Measurements from ENCODE around the gene RASSF9. TPM values are rescaled to one million over a fixed set of nuclear protein-coding genes. Genes with fewer than 3 reads are reported as not detected.

Gene RASSF9
- total RNA-seq, 3 donors from 2014 or later: 2.2 to 2.9 (median 2.9) TPM

- Histone ChIP-seq H3K4me3 (no peak overlapping the region), H3K27ac (no peak overlapping the region), H3K27me3 (no peaks in the 10 kb centered on the region), H3K4me1 (no peaks in the 10 kb centered on the region), H3K36me3 (no peaks in the 10 kb centered on the region), H3K9me3 (no peaks in the 10 kb centered on the region)
- DNase-seq (ENCODE audit: low spot score in 2 of 2): no peak
- TF ChIP-seq POLR2AphosphoS5 (IDR thresholded peaks at IDR 0.05): no peak
- TF ChIP-seq CTCF (IDR thresholded peaks at IDR 0.05): no peak
- no peak for TF ChIP-seq POLR2A (IDR thresholded peaks at IDR 0.05)
- intact Hi-C loops (cut with DNase I; ENCODE audit: low total_unique reads): no loop called here
Measured at GRCh38 chr12:85779768-85780167, 56.4 kb downstream of the RASSF9 start.

- Histone ChIP-seq H3K36me3 (no peaks in the 10 kb centered on the region), H3K9me3 (no peaks in the 10 kb centered on the region), H3K4me3 (no peak overlapping the region), H3K4me1 (no peaks in the 10 kb centered on the region), H3K27ac (no peak overlapping the region), H3K27me3 (no peaks in the 10 kb centered on the region)
- no peak for TF ChIP-seq CTCF (IDR thresholded peaks at IDR 0.05)
- no peak for TF ChIP-seq POLR2AphosphoS5 (IDR thresholded peaks at IDR 0.05)
- no peak for TF ChIP-seq POLR2A (IDR thresholded peaks at IDR 0.05)
- intact Hi-C loops (cut with DNase I; ENCODE audit: low total_unique reads): no loop called here
- DNase-seq (ENCODE audit: low spot score in 2 of 2): no peak
Measured at GRCh38 chr12:85775091-85775490, 61.1 kb downstream of the RASSF9 start.

- intact Hi-C loops (cut with DNase I; ENCODE audit: low total_unique reads): no loop called here
- no peak overlapping the region for H3K4me3 ChIP-seq
- no peaks in the 10 kb centered on the region for H3K27me3 ChIP-seq
- DNase-seq (ENCODE audit: low spot score in 2 of 2): no peak
- TF ChIP-seq POLR2A (IDR thresholded peaks at IDR 0.05): no peak
- TF ChIP-seq CTCF (IDR thresholded peaks at IDR 0.05): no peak
- TF ChIP-seq POLR2AphosphoS5 (IDR thresholded peaks at IDR 0.05): no peak
- H3K27ac ChIP-seq: no peak overlapping the region
- no peaks in the 10 kb centered on the region for H3K4me1 ChIP-seq
- H3K9me3 ChIP-seq: no peaks in the 10 kb centered on the region
- no peaks in the 10 kb centered on the region for H3K36me3 ChIP-seq
Measured at GRCh38 chr12:85765453-85765869, 70.7 kb downstream of the RASSF9 start.

- no peak for DNase-seq (ENCODE audit: low spot score in 2 of 2)
- intact Hi-C loops (cut with DNase I; ENCODE audit: low total_unique reads): no loop called here
- H3K4me3 ChIP-seq: no peak overlapping the region
- no peak for TF ChIP-seq POLR2A (IDR thresholded peaks at IDR 0.05)
- TF ChIP-seq POLR2AphosphoS5 (IDR thresholded peaks at IDR 0.05): no peak
- TF ChIP-seq CTCF (IDR thresholded peaks at IDR 0.05): no peak
- H3K27ac ChIP-seq: no peak overlapping the region
- peaks cover 8 to 12% of the 10 kb centered on the region in 2 donors for H3K9me3 ChIP-seq
- H3K36me3 ChIP-seq: no peaks in the 10 kb centered on the region
- H3K27me3 ChIP-seq: no peaks in the 10 kb centered on the region
- no peaks in the 10 kb centered on the region for H3K4me1 ChIP-seq
Measured at GRCh38 chr12:85759623-85760022, 76.6 kb downstream of the RASSF9 start.

GRCh38 chr12:85759091-85759490 is 77.1 kb downstream of the RASSF9 start:
- Histone ChIP-seq H3K9me3 (peaks cover 8 to 12% of the 10 kb centered on the region in 2 donors), H3K27me3 (no peaks in the 10 kb centered on the region), H3K36me3 (no peaks in the 10 kb centered on the region), H3K4me3 (no peak overlapping the region), H3K4me1 (no peaks in the 10 kb centered on the region), H3K27ac (no peak overlapping the region)
- DNase-seq (ENCODE audit: low spot score in 2 of 2): no peak
- TF ChIP-seq POLR2A (IDR thresholded peaks at IDR 0.05) (no peak), POLR2AphosphoS5 (IDR thresholded peaks at IDR 0.05) (no peak), CTCF (IDR thresholded peaks at IDR 0.05) (no peak)
- intact Hi-C loops (cut with DNase I; ENCODE audit: low total_unique reads): no loop called here

Measured in breast epithelium (tissue), 4 donors.